Measurements from ENCODE around the gene TOLLIP.

DNA sequence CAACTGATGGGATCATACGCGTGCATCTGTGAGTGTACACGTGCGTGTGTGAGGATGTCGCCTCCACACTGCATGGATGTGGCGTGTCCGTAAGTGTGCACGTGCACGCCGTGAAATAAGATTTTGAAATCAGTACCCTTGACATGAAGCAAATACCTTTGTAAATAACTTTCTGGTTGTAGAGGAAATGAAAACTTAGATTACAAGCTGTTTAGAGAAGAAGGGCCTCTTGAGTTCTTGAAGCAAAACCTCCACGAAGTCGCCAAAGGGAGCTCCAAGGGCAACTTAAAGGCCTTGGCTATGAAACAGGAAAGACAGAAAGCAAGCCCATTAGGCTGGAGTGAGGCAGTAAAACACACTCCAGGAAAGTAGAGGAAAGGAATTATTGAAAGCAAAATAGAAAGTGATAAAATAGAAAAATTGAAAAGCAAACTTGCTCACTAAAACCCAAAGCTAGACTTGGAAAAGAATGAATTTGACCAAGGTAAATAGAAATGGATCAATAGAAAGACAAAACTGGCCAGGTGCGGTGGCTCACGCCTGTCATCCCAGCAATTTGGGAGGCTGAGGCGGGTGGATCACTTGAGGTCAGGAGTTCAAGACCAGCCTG is 29.7 kb upstream of the TOLLIP start:
- TF ChIP-seq ZSCAN29 (IDR thresholded peaks at IDR 0.05): no peak
- no peak for TF ChIP-seq ZNF354B (CRISPR knock-in tag; IDR thresholded peaks at IDR 0.05)
- no peak for TF ChIP-seq TCF7L2 (IDR thresholded peaks at IDR 0.05; ENCODE audit: low read depth, low read length)
- TF ChIP-seq, protein P1, sequence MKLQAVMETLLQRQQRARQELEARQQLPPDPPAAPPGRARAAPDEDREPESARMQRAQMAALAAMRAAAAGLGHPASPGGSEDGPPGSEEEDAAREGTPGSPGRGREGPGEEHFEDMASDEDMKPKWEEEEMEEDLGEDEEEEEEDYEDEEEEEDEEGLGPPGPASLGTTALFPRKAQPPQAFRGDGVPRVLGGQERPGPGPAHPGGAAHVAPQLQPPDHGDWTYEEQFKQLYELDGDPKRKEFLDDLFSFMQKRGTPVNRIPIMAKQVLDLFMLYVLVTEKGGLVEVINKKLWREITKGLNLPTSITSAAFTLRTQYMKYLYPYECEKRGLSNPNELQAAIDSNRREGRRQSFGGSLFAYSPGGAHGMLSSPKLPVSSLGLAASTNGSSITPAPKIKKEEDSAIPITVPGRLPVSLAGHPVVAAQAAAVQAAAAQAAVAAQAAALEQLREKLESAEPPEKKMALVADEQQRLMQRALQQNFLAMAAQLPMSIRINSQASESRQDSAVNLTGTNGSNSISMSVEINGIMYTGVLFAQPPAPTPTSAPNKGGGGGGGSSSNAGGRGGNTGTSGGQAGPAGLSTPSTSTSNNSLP (IDR thresholded peaks at IDR 0.05; ENCODE audit: borderline replicate concordance, low read depth, low read length): no peak
- TF ChIP-seq SMARCA4 (IDR thresholded peaks at IDR 0.05): no peak
- TF ChIP-seq KAT2B (IDR thresholded peaks at IDR 0.05; ENCODE audit: low read depth, low read length): no peak
- no peak for TF ChIP-seq TCF7 (IDR thresholded peaks at IDR 0.05; ENCODE audit: borderline replicate concordance)
- no peak for TF ChIP-seq NRF1 (conservative IDR thresholded peaks at IDR 0.05 in 1 of 2, IDR thresholded peaks at IDR 0.05 in 1 of 2)

All from K562 (cell line).